ENCODE measurements around the gene BCL2.

The BCL2 gene

GRCh38 chr18:63356272-63356896, 36.8 kb upstream of the BCL2 start:
- no peak for TF ChIP-seq CTCF (IDR thresholded peaks at IDR 0.05; ENCODE audit: low read depth, low read length, missing control alignments)
- DNase-seq (ENCODE audit: extremely low read depth, low read depth) = no peak
- no peak overlapping the region for H3K4me3 ChIP-seq (replicated peaks; ENCODE audit: low read depth, low read length)

GRCh38 chr18:63350230-63350629, 30.7 kb upstream of the BCL2 start:
- no peak for TF ChIP-seq CTCF (IDR thresholded peaks at IDR 0.05; ENCODE audit: low read depth, low read length, missing control alignments)
- H3K4me3 ChIP-seq (replicated peaks; ENCODE audit: low read depth, low read length) = no peak overlapping the region
- no peak for DNase-seq (ENCODE audit: extremely low read depth, low read depth)

- H3K4me3 ChIP-seq (replicated peaks; ENCODE audit: low read depth, low read length) = no peak overlapping the region
- no peak for TF ChIP-seq CTCF (IDR thresholded peaks at IDR 0.05; ENCODE audit: low read depth, low read length, missing control alignments)
- no peak for DNase-seq (ENCODE audit: extremely low read depth, low read depth)
Measured at GRCh38 chr18:63348508-63349136, 29.1 kb upstream of the BCL2 start.

GRCh38 chr18:63346480-63347183, 27.1 kb upstream of the BCL2 start:
- TF ChIP-seq CTCF (IDR thresholded peaks at IDR 0.05; ENCODE audit: low read depth, low read length, missing control alignments) = no peak
- DNase-seq (ENCODE audit: extremely low read depth, low read depth) = no peak
- H3K4me3 ChIP-seq (replicated peaks; ENCODE audit: low read depth, low read length) = no peak overlapping the region

- DNase-seq (ENCODE audit: extremely low read depth, low read depth) = no peak
- no peak for TF ChIP-seq CTCF (IDR thresholded peaks at IDR 0.05; ENCODE audit: low read depth, low read length, missing control alignments)
- H3K4me3 ChIP-seq (replicated peaks; ENCODE audit: low read depth, low read length) = no peak overlapping the region
Measured at GRCh38 chr18:63346031-63346430, 26.5 kb upstream of the BCL2 start.

GRCh38 chr18:63344918-63345317, 25.3 kb upstream of the BCL2 start:
- no peak for TF ChIP-seq CTCF (IDR thresholded peaks at IDR 0.05; ENCODE audit: low read depth, low read length, missing control alignments)
- no peak overlapping the region for H3K4me3 ChIP-seq (replicated peaks; ENCODE audit: low read depth, low read length)
- no peak for DNase-seq (ENCODE audit: extremely low read depth, low read depth)
